ENCODE results near the gene MYO5A.
A peak's percentile ranks its signal among the peaks of the same experiment; 100 is the strongest.

Gene MYO5A

DNA sequence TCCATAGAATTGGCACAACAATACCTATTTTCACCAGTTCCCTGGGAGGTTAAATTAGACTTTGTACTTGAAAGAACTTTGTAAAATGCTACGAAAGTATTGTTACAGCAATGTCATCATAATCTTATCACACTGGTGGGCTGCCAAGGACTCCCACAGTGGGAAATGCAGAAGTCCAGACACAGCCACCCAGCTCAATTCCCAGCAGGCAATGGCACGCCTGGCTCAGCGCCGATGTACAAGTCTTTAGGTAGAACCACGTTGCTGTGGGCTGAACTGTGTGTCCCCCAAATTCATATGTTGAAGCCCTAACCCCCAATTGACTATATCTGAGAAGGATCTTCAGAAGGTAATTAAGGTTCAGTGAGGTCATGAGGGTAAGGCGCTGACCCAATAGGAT, 245.4 kb downstream of the MYO5A start:
- no peak for DNase-seq

DNA sequence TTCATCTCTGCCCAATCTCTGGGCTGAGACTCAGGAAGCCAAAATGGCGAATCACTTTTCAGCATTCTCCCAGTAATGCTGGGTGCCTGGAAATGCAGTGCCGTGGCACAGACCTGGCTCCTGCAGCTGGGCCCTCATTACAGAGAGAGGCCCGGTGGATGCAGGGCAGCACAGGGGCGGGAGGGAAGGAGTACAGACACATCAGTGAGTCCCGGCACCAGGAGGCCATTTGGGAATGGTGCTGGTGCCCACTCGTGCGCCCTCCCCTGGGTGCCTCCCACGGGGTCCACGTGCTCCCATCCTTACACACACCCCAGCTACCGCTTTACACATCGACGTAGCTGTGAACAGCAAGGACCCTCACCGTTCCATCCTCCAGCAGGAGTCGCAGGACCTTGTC, 246.3 kb downstream of the MYO5A start:
- DNase-seq, result no peak

DNA sequence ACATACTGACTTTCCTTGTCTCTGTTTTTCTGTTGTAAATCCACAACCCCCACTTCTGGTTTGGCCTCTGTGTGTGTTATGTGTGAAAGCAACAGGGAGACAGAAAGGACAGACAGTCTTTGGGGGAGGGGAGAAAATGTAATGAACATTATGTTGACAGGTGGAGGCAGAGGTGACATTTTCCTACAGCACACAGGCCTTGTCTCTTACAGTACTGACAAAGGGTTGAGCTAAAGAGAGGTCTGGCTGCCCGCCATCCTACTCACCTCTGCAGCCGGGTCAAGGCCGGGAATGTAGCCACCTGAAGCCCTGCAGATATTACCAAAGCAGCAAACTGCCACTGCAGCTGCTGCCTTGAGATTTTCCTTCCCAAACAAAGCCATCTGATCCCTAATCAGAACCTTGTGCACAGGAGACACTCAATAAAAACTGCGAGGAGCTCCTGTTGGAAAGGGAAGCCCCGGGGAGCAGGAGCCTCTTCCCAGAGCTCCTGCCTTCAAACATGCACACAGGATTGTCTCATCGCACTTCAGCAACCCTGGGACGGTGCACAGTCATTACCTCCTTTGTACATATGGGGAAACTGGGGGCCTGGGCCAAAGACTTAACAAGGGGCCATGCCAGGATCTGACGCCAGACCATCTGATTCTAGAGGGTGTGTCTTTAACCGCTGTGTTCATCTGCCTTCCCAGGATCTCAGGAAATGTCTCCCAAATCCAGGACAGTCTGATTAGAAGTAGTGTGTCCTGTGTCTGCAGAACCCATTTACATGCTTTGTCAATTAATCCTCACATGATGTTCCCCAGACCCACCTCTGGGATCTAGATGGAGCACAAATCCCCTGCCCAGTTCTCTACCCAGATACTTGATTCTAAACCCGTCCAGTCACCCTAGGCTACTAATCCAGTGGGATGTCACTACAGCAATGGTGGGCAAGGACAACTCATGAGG, 247.3 kb downstream of the MYO5A start:
- DNase-seq, result no peak

DNA sequence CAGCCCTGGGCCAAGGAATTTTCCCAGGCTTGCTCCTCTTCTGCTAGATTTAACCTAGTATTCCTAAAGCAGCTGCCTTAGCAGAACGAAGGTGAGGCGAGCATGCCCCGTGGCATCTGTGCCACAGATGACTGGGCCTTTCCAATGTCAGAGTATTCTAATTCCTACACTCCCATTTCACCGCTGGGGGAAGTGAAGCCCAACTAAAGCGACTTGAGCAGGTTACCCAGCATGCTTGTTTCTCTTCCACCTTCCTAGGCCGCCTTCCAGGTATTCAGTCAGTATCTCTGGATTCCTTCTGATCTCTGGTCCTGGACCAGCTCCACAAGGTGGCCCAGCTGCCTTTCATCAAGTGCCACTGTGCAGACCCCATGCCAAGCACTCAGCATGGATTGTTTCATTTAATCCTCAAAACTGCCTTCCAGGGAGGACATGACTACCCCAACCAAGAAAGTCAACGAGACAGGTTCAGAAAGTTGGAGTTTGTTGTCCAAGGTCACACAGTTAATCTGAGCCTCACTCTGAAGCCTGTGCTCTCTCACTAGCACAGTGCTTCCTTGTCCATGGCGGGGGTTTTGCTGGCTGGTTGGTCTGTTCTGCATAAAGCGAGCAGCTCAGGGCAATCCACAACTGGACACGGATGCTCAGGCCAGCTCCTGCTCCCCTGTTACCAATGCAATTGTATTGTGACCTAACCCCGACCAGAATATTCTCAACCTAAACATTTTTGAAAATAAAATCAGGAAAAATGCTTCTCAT, 248.2 kb downstream of the MYO5A start:
- DNase-seq, result no peak

DNA sequence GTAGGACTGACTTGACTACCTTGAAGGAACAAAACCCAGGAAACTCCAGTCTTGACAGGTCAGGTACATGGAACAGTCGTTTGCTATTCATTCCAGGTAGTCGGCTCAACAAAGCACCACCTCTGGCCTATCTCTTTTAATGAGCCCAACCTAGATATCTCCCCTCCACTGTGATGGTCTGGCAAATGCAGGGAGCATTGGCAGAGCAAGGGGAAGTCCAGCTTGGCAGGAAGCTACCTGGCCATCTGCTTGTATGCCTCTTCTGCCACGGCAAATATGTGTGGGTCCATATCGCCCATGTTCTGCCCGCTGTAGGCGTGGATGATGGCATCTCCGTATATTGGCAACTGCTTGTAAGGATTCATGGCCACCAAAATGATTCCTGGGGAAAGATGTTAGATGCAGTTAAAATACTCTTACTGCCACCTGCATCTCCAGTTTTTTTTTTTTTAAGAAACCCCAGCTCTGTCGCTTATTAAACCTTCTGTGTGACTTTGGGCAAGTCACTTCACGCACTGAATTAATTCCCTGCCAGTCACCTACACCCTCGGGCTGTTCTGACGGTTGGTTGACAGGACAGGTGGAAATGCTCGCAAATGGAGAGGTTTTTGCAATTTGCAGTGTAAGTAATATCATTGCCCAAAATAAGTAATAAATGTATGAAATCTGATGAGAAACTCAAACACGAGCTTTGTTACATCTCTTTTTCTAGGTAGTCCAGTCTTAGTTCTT, 249.9 kb downstream of the MYO5A start:
- DNase-seq, result no peak

DNA sequence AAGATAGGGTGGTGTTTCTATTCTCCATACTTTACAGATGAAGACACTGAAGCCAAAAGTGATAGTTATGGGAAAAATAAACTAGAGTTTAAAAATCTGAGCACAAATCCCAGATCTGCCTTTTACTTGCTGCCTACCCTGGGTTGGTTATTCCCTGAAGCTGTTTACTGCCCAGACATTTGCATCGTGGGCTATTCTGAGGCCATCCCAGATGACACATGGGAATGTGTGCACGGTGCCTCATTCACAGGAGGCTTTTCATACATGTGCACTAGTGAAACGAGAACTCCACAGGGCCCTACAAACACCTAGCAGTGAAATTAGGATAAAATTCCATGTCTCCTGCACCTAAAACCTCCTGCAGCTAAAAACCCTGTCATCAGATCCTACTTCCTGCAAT, 250.5 kb downstream of the MYO5A start:
- no peak for DNase-seq

DNA sequence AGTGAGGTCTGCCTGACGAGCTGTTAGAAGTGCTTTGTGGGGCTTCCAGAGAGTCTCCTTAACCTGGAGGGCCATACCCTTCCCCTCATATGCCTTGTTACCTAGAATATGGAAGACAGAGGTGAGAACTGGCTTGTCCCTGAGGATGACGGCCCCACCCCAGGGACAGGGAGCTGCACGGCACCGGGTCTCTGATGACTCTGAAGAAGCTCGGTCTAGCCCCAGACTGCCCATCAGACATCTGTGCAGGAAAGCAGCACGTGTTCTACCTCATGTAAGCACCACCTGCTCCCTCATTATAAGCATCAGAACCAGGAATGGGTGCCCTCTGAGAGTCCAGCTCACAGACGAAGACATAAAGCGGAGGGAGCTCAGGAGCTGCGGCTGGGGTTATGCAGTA, 251.1 kb downstream of the MYO5A start:
- DNase-seq, result no peak

DNA sequence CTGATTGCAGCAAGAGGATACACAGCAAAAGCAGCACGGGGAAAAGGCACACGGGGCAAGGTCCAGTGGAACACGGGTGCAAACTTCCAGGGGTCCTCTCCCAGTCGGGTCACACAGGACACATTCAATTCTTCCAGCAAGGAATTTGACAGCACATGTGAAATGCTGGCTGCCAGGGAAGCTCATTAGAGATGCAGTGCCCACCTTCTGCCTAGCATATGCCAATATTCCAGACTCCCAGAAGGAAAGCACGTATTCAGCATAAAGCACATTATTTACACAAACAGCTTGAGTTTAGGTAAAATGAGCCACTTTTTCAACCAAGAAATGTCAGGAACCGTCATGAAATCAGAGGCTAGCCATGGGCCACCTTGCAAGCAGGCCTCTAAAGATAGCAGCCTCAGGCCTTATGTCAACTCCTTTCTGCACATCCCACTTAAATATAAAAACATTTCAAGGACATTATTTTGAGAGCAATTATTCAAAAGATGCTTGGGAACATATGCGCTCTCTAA, 252.4 kb downstream of the MYO5A start:
- DNase-seq, result no peak

DNA sequence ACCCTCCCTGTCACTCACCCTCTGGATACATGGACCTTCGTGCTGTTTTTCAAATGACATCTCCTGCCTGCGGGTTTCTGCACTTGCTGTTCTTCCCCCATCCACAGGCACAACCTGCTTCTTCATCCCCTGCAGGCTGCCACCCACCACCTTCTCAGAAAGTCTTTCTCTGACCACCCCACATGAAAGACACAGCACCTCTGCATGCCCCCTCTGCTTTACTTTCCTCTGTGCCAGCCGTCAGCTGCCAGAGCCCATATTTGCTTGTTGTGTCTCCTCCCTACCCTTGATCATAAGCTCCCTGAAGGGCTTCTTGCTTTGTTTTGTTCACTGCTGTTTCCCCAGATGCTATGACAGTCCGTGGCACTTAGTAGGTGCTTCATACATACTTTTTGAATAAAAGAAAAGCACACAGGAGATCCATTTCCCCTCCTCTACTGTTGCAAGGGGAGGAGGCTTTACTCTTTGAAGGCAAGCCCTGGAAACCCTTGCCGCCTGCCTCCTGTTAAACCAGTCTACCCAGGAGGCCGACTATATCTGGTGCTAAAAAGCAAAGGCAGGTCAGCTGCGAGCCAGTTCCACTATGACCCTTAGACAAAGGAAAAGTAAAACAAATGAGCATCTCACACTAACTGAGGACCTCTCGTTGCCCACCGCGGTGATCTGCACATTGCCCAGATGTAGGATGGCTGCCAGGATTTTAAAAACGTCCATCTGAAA, 265.0 kb downstream of the MYO5A start:
- DNase-seq, result no peak

DNA sequence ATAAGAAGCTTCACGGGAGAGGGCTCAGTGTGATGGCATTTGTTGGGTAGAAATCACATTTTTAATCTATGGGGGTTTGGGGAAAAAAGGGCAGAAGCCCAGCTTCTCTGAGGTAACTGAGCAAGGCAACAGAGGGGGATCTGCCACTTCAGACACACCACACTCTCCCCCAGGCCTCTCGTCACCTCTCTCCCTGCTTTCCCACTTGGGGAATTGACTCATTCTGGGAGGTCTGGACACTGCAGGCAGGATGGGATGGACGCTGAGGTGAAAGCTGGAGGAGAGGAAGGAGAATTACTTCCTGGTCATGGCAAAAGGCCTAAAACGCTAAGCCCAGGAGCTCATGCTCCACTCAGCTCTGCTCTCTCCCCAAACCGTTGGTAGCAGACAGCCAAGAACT, 266.3 kb downstream of the MYO5A start:
- no peak for DNase-seq

DNA sequence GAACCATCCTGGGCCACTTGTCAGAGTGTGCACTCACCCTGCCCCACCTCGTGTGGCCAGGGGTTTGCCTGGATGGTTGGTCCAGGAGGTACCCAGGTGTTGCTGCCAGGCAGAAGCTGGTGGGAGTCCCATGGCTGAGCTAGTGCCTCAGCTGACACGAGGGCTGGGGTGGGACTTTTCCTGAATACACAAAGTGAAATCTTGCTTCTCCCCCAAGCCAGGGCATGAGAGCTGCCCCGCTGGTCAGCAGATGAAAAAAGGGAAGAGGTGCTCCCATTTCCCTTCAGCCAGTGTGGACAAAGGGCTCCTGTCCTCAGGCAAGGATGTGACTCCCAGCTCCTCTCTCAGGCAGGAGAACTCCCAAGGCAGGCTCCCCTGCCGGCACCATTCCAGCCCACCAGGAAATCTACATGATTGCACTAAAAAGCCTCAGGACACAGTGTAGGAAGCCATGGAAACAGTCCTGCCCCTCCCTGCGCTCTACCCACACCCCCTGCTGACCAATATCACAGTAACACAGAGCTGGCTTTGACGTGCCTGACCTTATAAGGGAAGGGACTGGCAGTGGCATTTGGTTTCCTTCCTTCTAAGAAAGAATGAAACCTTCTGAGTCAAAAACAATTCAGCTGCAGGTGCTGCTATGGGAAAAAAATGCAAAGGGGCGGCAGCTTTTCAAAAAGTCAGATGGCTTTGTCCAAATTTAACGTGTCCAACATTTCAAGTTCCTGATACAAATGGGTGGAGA, 267.0 kb downstream of the MYO5A start:
- DNase-seq, result peak; percentile 30

DNA sequence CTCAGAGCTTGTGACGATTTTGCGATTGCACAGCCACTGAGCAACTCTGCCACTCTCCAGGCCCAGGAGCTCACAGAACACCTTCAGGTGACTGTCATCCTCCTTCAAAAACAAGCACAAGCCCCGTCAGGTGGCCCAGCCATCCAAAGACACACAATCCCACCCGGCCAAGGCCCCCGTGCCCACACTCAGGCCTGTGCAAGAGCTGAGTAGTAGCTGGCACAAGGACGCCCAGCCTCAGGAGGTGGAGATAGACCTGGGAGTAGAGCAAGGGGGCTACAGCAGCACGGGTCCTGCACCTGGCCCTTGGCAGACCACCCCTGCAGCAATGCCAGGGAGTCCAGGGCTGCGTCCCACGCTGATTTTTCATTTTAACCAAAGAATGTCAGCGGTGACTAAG, 267.7 kb downstream of the MYO5A start:
- no peak for DNase-seq

DNA sequence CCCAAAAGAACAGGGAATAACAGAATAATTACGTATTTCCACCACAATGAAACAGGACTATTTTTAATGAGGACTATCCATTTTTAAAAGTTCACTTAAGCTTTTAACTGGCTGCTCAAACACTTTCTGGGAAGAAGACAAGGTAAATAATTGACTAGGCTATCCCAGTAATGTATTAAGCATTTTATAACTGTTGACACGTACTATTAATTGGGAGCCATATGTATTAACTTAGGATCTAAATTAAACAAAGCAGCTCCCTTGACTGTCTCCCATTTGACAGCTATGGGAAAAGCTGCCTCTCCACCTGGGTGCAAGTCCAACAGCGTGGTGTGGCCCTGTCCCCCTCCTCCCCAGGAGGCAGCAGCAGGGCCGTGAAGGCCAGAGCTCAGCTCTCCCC, 269.2 kb downstream of the MYO5A start:
- no peak for DNase-seq

DNA sequence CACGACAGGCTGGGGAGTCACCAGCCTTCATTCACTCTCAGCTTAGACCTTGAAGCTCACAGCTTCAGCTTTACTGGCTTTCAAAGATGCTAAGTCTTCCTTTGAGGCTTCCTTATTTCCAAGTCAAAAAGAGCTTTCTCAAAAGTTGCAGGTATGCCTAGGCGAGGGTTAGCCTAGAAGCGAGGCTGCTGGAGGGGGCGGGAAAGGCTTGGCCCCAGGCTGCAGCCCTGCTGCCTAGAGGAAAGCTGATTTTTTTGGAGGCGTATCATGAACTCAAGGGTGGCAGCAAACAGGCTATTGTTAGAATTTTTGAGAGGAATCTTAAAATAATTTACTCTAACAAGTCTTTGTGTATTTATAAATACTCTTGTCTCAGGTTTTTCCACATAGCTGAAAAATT, 270.2 kb downstream of the MYO5A start:
- DNase-seq, result no peak

DNA sequence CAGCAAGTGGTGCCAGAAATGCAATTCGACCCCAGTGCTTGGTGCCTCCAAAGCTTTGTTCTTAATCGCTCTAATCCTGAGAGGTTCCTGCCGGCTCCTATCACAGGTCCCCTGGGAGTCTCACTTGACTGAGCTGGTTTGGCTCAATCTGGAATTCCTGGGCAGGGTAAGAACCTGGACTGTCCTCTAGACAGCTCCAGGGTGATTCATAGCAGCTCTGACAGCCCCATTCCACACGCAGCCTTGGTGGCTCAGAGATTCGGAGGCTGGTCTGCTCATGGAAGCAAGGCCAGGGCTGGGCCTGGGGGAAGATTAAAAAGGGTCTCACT, 271.0 kb downstream of the MYO5A start:
- no peak for DNase-seq

Data from activated gamma-delta T cell treated with Interleukin-2 at 50 U/mL for 16 hours (primary cell).